Measurements from ENCODE around the gene RAET1L. TPM values are rescaled to one million over a fixed set of nuclear protein-coding genes. Genes with fewer than 3 reads are reported as not detected.

RAET1L gene
- total and polyA plus RNA-seq, 2 experiments from 2014 or later, result not detected

- Histone ChIP-seq H3K36me3 (ENCODE audit: insufficient read depth) (no peaks in the 10 kb centered on the region), H3K79me2 (replicated peaks; ENCODE audit: insufficient read depth) (no peaks in the 10 kb centered on the region), H3K27ac (ENCODE audit: low read depth) (no peak overlapping the region), H3K4me3 (no peak overlapping the region), H3K27me3 (ENCODE audit: insufficient read depth) (peaks cover 23% of the 10 kb centered on the region), H3K9me2 (ENCODE audit: insufficient read depth) (no peaks in the 10 kb centered on the region), H3K4me2 (no peak overlapping the region), H3K4me1 (ENCODE audit: insufficient read depth) (no peaks in the 10 kb centered on the region), H2AFZ (no peak overlapping the region), H4K20me1 (replicated peaks; ENCODE audit: insufficient read depth) (no peaks in the 10 kb centered on the region), H3F3A (replicated peaks; ENCODE audit: low read depth) (no peaks in the 10 kb centered on the region)
- Mint-ChIP-seq H3K9me3 (no peaks in the 10 kb centered on the region), H3K4me3 (no peak overlapping the region), H3K27me3 (ENCODE audit: insufficient read depth, low read depth, poor library complexity) (peaks cover 14% of the 10 kb centered on the region), H3K27ac (no peak overlapping the region), H3K36me3 (ENCODE audit: low read depth) (peaks cover 3% of the 10 kb centered on the region; the same call in 2 of the 3 replicates), H3K4me1 (peaks cover 2% of the 10 kb centered on the region; the same call in 2 of the 3 replicates)
- ATAC-seq, result no peak
- no peak for DNase-seq (ENCODE audit: low spot score)
- TF ChIP-seq ZNF331 (CRISPR knock-in tag; IDR thresholded peaks at IDR 0.05; ENCODE audit: low read depth), result no peak
- no peak for TF ChIP-seq POLR2AphosphoS5 (IDR thresholded peaks at IDR 0.05; ENCODE audit: low read depth)
- TF ChIP-seq CREB1 (CRISPR knock-in tag; IDR thresholded peaks at IDR 0.05; ENCODE audit: low read depth), result no peak
- TF ChIP-seq, protein P1, sequence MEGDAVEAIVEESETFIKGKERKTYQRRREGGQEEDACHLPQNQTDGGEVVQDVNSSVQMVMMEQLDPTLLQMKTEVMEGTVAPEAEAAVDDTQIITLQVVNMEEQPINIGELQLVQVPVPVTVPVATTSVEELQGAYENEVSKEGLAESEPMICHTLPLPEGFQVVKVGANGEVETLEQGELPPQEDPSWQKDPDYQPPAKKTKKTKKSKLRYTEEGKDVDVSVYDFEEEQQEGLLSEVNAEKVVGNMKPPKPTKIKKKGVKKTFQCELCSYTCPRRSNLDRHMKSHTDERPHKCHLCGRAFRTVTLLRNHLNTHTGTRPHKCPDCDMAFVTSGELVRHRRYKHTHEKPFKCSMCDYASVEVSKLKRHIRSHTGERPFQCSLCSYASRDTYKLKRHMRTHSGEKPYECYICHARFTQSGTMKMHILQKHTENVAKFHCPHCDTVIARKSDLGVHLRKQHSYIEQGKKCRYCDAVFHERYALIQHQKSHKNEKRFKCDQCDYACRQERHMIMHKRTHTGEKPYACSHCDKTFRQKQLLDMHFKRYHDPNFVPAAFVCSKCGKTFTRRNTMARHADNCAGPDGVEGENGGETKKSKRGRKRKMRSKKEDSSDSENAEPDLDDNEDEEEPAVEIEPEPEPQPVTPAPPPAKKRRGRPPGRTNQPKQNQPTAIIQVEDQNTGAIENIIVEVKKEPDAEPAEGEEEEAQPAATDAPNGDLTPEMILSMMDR (conservative IDR thresholded peaks at IDR 0.05; ENCODE audit: low read depth in 2 of 2), result no peak
- no peak for TF ChIP-seq ZNF114 (CRISPR knock-in tag; IDR thresholded peaks at IDR 0.05)
Observed at GRCh38 chr6:150065083-150065482, 39.8 kb upstream of the RAET1L start.

- Histone ChIP-seq H3K4me2 (no peak overlapping the region), H3K27ac (ENCODE audit: low read depth) (no peak overlapping the region), H3K79me2 (replicated peaks; ENCODE audit: insufficient read depth) (no peaks in the 10 kb centered on the region), H3K4me1 (ENCODE audit: insufficient read depth) (no peaks in the 10 kb centered on the region), H3K9me2 (ENCODE audit: insufficient read depth) (no peaks in the 10 kb centered on the region), H3K4me3 (no peak overlapping the region), H3F3A (replicated peaks; ENCODE audit: low read depth) (no peaks in the 10 kb centered on the region), H2AFZ (no peak overlapping the region), H3K27me3 (ENCODE audit: insufficient read depth) (peaks cover 16% of the 10 kb centered on the region), H3K36me3 (ENCODE audit: insufficient read depth) (no peaks in the 10 kb centered on the region), H4K20me1 (replicated peaks; ENCODE audit: insufficient read depth) (no peaks in the 10 kb centered on the region)
- H3K27me3 Mint-ChIP-seq (ENCODE audit: insufficient read depth, low read depth, poor library complexity), result peaks cover 4% of the 10 kb centered on the region
- no peaks in the 10 kb centered on the region for H3K9me3 Mint-ChIP-seq
- ATAC-seq (no peak), DNase-seq (ENCODE audit: low spot score) (no peak)
- H3K4me1 Mint-ChIP-seq, result peaks cover 2% of the 10 kb centered on the region; the same call in 2 of the 3 replicates
- H3K27ac Mint-ChIP-seq, result no peak overlapping the region
- peaks cover 3% of the 10 kb centered on the region; the same call in 2 of the 3 replicates for H3K36me3 Mint-ChIP-seq (ENCODE audit: low read depth)
- H3K4me3 Mint-ChIP-seq, result no peak overlapping the region
- no peak for TF ChIP-seq CREB1 (CRISPR knock-in tag; IDR thresholded peaks at IDR 0.05; ENCODE audit: low read depth)
- no peak for TF ChIP-seq EZH2 (IDR thresholded peaks at IDR 0.05; ENCODE audit: low read depth, unreplicated experiment)
- no peak for TF ChIP-seq NANOG (IDR thresholded peaks at IDR 0.05; ENCODE audit: borderline replicate concordance)
- no peak for TF ChIP-seq ZNF114 (CRISPR knock-in tag; IDR thresholded peaks at IDR 0.05)
- TF ChIP-seq, protein P2, sequence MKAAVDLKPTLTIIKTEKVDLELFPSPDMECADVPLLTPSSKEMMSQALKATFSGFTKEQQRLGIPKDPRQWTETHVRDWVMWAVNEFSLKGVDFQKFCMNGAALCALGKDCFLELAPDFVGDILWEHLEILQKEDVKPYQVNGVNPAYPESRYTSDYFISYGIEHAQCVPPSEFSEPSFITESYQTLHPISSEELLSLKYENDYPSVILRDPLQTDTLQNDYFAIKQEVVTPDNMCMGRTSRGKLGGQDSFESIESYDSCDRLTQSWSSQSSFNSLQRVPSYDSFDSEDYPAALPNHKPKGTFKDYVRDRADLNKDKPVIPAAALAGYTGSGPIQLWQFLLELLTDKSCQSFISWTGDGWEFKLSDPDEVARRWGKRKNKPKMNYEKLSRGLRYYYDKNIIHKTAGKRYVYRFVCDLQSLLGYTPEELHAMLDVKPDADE (IDR thresholded peaks at IDR 0.05), result no peak
- TF ChIP-seq, protein P1 (conservative IDR thresholded peaks at IDR 0.05; ENCODE audit: low read depth in 2 of 2), result no peak
- no peak for TF ChIP-seq ZNF331 (CRISPR knock-in tag; IDR thresholded peaks at IDR 0.05; ENCODE audit: low read depth)
- TF ChIP-seq POLR2AphosphoS5 (IDR thresholded peaks at IDR 0.05; ENCODE audit: low read depth), result no peak
- TF ChIP-seq REST (IDR thresholded peaks at IDR 0.05; ENCODE audit: unreplicated experiment), result no peak
- no peak for TF ChIP-seq EZH2phosphoT487 (IDR thresholded peaks at IDR 0.05; ENCODE audit: unreplicated experiment)
Observed at GRCh38 chr6:150063640-150064039, 38.3 kb upstream of the RAET1L start.

Data from GM23338 (cell line).